ENCODE results near the gene HECTD1.
"Not testable (repeated sequence)": the region's sequence is repeated elsewhere in the genome, so short reads cannot be mapped to it uniquely, and the experiment has no call there.

The HECTD1 gene

DNA sequence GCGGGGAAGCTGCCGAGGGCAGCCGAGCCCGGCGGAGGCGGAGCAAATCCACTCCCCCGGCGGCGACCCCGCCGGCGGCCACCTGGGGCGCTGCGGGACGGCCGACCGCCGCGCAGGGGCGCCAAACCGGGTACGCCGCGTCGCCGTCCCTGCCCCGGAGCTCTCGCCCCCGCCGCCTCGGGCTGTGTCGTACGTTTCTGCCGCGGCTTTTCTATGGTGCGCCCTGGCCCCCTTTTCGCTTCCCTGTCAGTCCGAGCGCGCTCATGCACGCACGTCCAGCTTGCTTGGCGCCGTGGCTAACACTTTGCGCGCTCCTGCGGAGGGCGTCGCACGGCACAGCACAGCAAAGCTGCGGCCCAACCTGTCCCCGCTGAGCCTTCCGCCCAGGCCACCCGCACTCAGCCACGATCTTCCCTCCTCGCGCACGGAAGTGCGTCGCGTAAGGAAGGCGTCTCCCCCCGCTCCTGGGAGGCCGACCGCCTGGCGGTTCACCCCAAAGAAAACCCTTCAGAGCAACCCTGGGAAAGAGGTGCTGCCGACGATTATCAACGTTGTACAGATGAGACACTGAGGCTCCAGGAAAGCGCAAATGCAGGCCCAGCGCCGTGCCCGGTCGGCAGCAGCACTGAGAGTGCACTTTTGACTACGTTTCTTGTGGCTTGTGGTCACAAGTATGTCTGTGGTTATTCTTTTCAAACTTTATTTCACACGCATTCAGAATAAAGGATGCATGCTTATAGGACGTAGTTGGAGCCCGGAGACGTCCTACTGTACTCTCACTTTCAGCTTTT, at the start of gene HECTD1:
TSS of gene HECTD1 (minus strand) at position 39 of the 791 bp plus-strand sequence. CDS start 1,857 bp downstream, outside the sequence.
- TF ChIP-seq EZH2 (IDR thresholded peaks at IDR 0.05) (no peak), POLR2AphosphoS5 (IDR thresholded peaks at IDR 0.05; ENCODE audit: borderline replicate concordance, low read depth, low read length) (peak; percentile 74), FOXP2 (optimal IDR thresholded peaks at IDR 0.05; ENCODE audit: control extremely low read depth, extremely low read length, insufficient read depth) (no peak)
- no peaks in the 10 kb centered on the region for H3K9me3 ChIP-seq (ENCODE audit: low read depth, low read length)
- H3K27ac ChIP-seq: peak within 1 kb of the TSS; percentile 89
- peak within 1 kb of the TSS; percentile 97 for H3K4me3 ChIP-seq
- peaks cover 24% of the 10 kb centered on the region for H3K36me3 ChIP-seq (ENCODE audit: insufficient read depth, low read length)
- H3K9ac ChIP-seq (ENCODE audit: insufficient read length): peak within 1 kb of the TSS; percentile 97
- peak; percentile 65 for DNase-seq (ENCODE audit: low read depth, low spot score)

DNA sequence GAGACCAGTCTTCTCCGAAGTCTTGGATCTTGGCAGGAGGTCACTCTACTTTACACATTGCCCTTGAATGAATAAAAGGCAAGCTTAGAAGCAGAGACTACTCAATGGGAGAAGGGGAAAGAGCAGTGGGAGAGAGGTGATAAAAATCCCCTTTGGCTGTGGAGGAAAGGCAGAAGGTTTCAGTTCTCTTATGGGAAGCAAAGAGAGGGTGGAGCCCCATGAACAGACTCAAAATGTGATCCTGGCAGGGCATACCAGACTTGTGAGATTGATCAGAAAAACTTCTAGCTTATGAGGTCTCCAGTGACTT, 49.6 kb upstream of the HECTD1 start:
- no peak overlapping the region for H3K9ac ChIP-seq (ENCODE audit: insufficient read length)
- H3K9me3 ChIP-seq (ENCODE audit: low read depth, low read length): no peaks in the 10 kb centered on the region
- DNase-seq (ENCODE audit: low read depth, low spot score): no peak
- no peaks in the 10 kb centered on the region for H3K36me3 ChIP-seq (ENCODE audit: insufficient read depth, low read length)
- TF ChIP-seq POLR2AphosphoS5 (IDR thresholded peaks at IDR 0.05; ENCODE audit: borderline replicate concordance, low read depth, low read length) (no peak), EZH2 (IDR thresholded peaks at IDR 0.05) (no peak), FOXP2 (optimal IDR thresholded peaks at IDR 0.05; ENCODE audit: control extremely low read depth, extremely low read length, insufficient read depth) (no peak)
- no peak overlapping the region for H3K27ac ChIP-seq
- no peak overlapping the region for H3K4me3 ChIP-seq

DNA sequence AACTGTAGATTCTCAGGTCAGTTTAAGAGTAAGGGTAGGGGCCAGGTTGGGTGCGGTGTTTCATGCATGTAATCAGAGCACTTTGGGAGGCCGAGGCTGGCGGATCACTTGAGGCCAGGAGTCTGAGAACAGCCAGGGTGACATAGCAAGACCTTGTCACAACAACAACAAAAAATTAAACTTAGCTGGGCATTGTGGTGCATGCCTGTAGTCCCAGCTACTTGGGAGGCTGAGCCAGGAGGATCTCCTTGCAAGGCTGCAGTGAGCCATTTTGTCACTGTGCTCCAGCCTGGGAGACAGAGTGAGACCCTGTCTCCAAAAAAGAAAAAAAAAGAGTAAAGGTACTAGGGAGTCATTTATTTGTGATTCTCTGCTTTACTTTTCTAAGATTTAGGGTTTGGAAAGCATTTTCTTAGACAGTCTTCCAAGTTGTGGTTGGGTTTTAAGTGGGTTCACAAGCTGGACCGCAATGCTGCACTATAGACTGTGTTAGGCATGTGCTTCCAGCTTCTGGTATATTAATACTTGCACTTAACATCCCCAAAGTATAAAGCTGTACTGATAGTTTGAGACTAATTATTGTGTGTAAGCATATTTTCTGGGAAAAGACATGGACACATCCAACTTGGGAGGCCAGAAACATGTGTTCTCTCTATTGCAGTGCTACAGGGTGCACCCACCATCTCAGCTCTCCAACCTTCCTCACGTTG, 49.1 kb upstream of the HECTD1 start:
- Histone ChIP-seq H3K27ac (no peak overlapping the region), H3K9me3 (ENCODE audit: low read depth, low read length) (no peaks in the 10 kb centered on the region), H3K9ac (ENCODE audit: insufficient read length) (no peak overlapping the region), H3K36me3 (ENCODE audit: insufficient read depth, low read length) (no peaks in the 10 kb centered on the region), H3K4me3 (no peak overlapping the region)
- TF ChIP-seq EZH2 (IDR thresholded peaks at IDR 0.05): no peak
- no peak for TF ChIP-seq FOXP2 (optimal IDR thresholded peaks at IDR 0.05; ENCODE audit: control extremely low read depth, extremely low read length, insufficient read depth)
- no peak for TF ChIP-seq POLR2AphosphoS5 (IDR thresholded peaks at IDR 0.05; ENCODE audit: borderline replicate concordance, low read depth, low read length)
- DNase-seq (ENCODE audit: low read depth, low spot score): no peak

DNA sequence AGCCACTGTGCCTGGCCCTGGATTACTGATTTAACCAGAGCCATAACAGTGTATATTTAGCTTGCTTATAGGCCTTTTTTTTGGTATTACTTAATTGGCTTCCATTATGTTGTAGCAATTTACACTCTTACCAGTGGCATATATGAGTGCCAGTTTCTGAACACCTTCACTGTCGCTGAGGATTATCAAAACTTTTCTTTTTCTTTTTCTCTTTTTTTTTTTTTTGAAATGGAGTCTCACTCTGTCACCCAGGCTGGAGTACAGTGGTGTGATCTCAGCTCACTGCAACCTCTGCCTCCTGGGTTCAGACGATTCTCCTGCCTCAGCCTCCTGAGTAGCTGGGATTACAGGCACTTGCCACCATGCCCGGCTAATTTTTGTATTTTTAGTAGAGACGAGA, 48.3 kb upstream of the HECTD1 start:
- not testable (repeated sequence) for H3K36me3 ChIP-seq (ENCODE audit: insufficient read depth, low read length); H3K9ac ChIP-seq (ENCODE audit: insufficient read length); H3K9me3 ChIP-seq (ENCODE audit: low read depth, low read length); H3K4me3 ChIP-seq; DNase-seq (ENCODE audit: low read depth, low spot score); H3K27ac ChIP-seq

DNA sequence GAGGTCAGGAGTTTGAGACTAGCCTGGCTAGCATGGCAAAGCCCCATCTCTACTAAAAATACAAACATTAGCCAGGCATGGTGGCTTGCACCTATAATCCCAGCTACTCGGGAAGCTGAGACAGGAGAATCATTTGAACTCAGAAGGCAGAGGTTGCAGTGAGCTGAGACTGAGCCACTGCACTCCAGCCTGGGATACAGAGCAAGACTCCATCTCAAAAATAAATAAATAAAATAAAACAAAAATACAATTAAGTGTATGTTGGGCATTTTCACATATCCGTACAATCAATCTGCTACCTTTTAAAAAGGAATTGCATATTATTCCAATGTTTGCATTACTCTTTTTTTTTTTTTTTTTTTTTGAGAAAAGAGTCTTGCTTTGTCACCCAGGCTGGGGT, 47.7 kb upstream of the HECTD1 start:
- TF ChIP-seq FOXP2 (optimal IDR thresholded peaks at IDR 0.05; ENCODE audit: control extremely low read depth, extremely low read length, insufficient read depth) (no peak), POLR2AphosphoS5 (IDR thresholded peaks at IDR 0.05; ENCODE audit: borderline replicate concordance, low read depth, low read length) (no peak), EZH2 (IDR thresholded peaks at IDR 0.05) (no peak)
- DNase-seq (ENCODE audit: low read depth, low spot score): no peak
- no peaks in the 10 kb centered on the region for H3K9me3 ChIP-seq (ENCODE audit: low read depth, low read length)
- no peak overlapping the region for H3K27ac ChIP-seq
- no peak overlapping the region for H3K4me3 ChIP-seq
- H3K36me3 ChIP-seq (ENCODE audit: insufficient read depth, low read length): no peaks in the 10 kb centered on the region
- H3K9ac ChIP-seq (ENCODE audit: insufficient read length): no peak overlapping the region

DNA sequence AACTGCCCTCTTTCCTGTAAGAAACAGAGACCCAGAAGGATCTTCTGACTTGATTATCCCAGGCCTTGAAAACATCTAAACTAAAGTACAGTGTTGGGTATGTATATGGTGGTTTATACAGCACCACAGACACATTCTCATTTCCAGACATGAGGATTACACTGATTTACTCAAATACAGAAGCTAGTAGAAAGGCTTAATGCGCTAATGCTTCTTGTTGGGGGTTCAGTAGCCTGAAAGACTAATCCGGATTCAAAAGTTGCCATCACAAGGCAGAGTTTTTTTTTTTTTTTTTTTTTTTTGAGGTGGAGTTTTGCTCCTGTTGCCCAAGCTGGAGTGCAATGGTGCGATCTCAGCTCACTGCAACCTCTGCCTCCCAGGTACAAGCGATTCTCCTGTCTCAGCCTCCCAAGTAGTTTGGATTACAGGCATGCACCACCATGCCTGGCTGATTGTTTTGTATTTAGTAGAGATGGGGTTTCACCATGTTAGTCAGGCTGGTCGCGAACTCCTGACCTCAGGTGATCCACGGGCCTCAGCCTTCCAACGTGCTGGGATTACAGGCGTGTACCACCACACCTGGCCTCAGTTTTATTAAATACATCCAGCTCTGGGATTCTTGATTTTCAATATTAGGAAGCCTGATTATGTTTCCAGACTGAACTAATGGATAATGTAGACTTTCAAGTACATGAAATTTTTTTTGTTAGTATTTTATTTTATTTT, 46.3 kb upstream of the HECTD1 start:
- no peak for TF ChIP-seq EZH2 (IDR thresholded peaks at IDR 0.05)

DNA sequence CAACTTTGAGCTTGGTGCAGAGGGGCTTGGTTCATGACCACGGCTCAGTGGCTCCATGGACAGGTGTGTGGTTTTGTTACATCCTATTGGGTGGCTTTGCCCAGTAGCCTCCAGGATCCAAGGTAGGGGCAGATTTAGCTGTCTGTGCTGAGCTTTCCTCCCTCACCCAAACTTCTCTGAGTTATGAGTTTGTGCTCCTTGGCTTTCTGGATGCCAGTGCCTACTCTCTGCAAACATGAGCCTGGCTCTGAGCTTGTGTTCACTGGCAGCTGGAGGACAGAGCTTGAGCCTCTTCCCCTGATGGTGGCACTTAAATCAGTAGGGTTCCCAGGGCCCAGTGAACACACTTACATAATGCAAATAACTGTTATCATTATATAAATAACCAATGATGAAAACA, 45.3 kb upstream of the HECTD1 start:
- no peak for DNase-seq (ENCODE audit: low read depth, low spot score)
- TF ChIP-seq FOXP2 (optimal IDR thresholded peaks at IDR 0.05; ENCODE audit: control extremely low read depth, extremely low read length, insufficient read depth) (no peak), POLR2AphosphoS5 (IDR thresholded peaks at IDR 0.05; ENCODE audit: borderline replicate concordance, low read depth, low read length) (no peak), EZH2 (IDR thresholded peaks at IDR 0.05) (no peak)
- Histone ChIP-seq H3K9ac (ENCODE audit: insufficient read length) (no peak overlapping the region), H3K27ac (no peak overlapping the region), H3K36me3 (ENCODE audit: insufficient read depth, low read length) (no peaks in the 10 kb centered on the region), H3K9me3 (ENCODE audit: low read depth, low read length) (no peaks in the 10 kb centered on the region), H3K4me3 (no peak overlapping the region)

More for the DNA sequence above, 46.3 kb upstream of the HECTD1 start:
- H3K36me3 ChIP-seq (ENCODE audit: insufficient read depth, low read length): no peaks in the 10 kb centered on the region
- no peaks in the 10 kb centered on the region for H3K9me3 ChIP-seq (ENCODE audit: low read depth, low read length)
- no peak overlapping the region for H3K4me3 ChIP-seq
- no peak overlapping the region for H3K27ac ChIP-seq
- no peak for DNase-seq (ENCODE audit: low read depth, low spot score)
- no peak overlapping the region for H3K9ac ChIP-seq (ENCODE audit: insufficient read length)

DNA sequence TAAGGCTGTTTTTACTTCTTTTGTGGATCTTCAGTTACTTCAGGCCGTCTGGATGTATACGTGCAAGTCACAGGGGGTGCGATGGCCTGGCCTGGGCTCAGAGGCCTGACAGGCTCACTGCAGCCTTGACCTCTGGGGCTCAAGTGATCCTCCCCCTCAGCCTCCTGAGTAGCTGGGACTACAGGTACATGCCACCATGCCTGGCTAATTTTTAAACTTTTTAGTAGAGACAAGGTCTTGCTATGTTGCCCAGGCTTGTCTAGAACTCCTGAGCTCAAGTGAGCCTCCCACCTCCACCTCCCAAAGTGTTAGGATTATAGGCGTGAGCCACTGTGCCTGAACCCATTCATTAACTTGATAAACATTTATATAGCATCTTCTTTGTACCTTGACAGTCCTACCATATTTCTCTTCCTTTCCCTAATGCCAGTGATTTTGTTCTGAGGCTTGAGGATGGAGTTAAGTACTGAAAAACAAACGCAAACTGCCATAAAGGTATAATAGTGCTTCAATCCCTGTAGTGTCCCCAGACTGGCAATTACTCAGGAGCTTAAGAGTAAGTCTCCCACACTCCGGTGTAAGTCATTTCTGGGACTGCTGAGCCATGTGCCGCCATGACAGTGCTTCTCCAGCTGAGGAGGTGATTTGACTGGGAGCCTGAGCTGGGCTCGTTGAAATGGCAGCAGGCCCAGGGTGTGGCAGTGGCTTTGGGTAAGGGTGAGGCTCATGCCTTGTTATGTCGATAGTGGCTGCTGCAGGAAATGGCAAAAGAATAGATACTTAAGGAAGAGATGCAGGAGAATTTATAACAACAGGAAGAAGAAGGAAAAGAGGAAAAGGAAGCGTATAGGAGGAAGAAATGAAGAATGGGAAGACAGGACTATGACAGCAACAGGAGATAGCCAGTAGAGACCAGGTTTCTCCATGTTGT, 43.7 kb upstream of the HECTD1 start:
- Histone ChIP-seq H3K4me3 (no peak overlapping the region), H3K9me3 (ENCODE audit: low read depth, low read length) (no peaks in the 10 kb centered on the region), H3K27ac (no peak overlapping the region), H3K9ac (ENCODE audit: insufficient read length) (no peak overlapping the region), H3K36me3 (ENCODE audit: insufficient read depth, low read length) (no peaks in the 10 kb centered on the region)
- DNase-seq (ENCODE audit: low read depth, low spot score): no peak
- TF ChIP-seq EZH2 (IDR thresholded peaks at IDR 0.05): no peak
- no peak for TF ChIP-seq FOXP2 (optimal IDR thresholded peaks at IDR 0.05; ENCODE audit: control extremely low read depth, extremely low read length, insufficient read depth)
- no peak for TF ChIP-seq POLR2AphosphoS5 (IDR thresholded peaks at IDR 0.05; ENCODE audit: borderline replicate concordance, low read depth, low read length)

Measured in SK-N-MC (cell line).